Keratinocyte (primary cell): ENCODE measurements around the gene DGCR6L. TPM values are rescaled to one million over a fixed set of nuclear protein-coding genes. Genes with fewer than 3 reads are reported as not detected.

Experiments used
- DNase-seq: peaks from one replicate; pipeline ENCODE4 v3.0.0-alpha.2; 2011; ENCODE audit warnings: low read depth, missing footprints, low spot score
- FAIRE-seq: peaks from 2 replicates; lab custom pipeline; 2011; peaks lifted over from hg19 to GRCh38; lab: Jason Lieb, UNC
- H2AFZ ChIP-seq: 2 replicates; pipeline ENCODE4 v1.6.0; 2012; ENCODE audit warnings: low read length, control low read depth, inconsistent platforms; ENCODE audit not compliant: control insufficient read depth
- H3K27ac ChIP-seq: 2 replicates; pipeline ENCODE4 v1.5.1; 2011; ENCODE audit warnings: low read length; ENCODE audit not compliant: control insufficient read depth, insufficient read depth
- H3K27me3 ChIP-seq: 3 replicates; pipeline ENCODE4 v1.6.0; 2011; ENCODE audit warnings: low read length; ENCODE audit not compliant: control insufficient read depth, insufficient read depth; ENCODE audit errors: extremely low read depth
- H3K36me3 ChIP-seq, 2 experiments: 2 replicates in 1 of 2; 3 replicates in 1 of 2; pipeline ENCODE4 v1.5.1; 2011; ENCODE audit warnings: low read length in 2 of 2, mild to moderate bottlenecking in 1 of 2; ENCODE audit not compliant: control insufficient read depth in 2 of 2, insufficient read depth in 2 of 2; ENCODE audit errors: extremely low read depth in 1 of 2
- H3K4me1 ChIP-seq: 3 replicates; pipeline ENCODE4 v1.5.1; 2011; ENCODE audit warnings: low read length; ENCODE audit not compliant: control insufficient read depth, insufficient read depth; ENCODE audit errors: extremely low read depth
- H3K4me2 ChIP-seq: 3 replicates; pipeline ENCODE4 v1.6.0; 2011; ENCODE audit warnings: low read depth, low read length; ENCODE audit not compliant: control insufficient read depth, insufficient read depth; ENCODE audit errors: extremely low read depth
- H3K4me3 ChIP-seq, 3 experiments: fragments of 200-600 bp in 1 of 3; sonication (generic) in 1 of 3; 2 replicates in 2 of 3; 3 replicates in 1 of 3; pipeline ENCODE4 v1.5.1; 2011 to 2016; ENCODE audit warnings: low read length in 3 of 3, mild to moderate bottlenecking in 3 of 3, control low read depth in 2 of 3, inconsistent platforms in 1 of 3, low read depth in 1 of 3, mixed read lengths in 1 of 3, mixed run types in 1 of 3, moderate library complexity in 1 of 3; ENCODE audit not compliant: control insufficient read depth in 2 of 3, insufficient read depth in 2 of 3; ENCODE audit errors: extremely low read depth in 1 of 3
- H3K79me2 ChIP-seq: 2 replicates; pipeline ENCODE4 v1.6.0; 2012; ENCODE audit warnings: low read length; ENCODE audit not compliant: control insufficient read depth, insufficient read depth
- H3K9ac ChIP-seq: 3 replicates; pipeline ENCODE4 v1.6.0; 2011; ENCODE audit warnings: low read length; ENCODE audit not compliant: control insufficient read depth, insufficient read depth; ENCODE audit errors: extremely low read depth
- H3K9me1 ChIP-seq: 3 replicates; pipeline ENCODE4 v1.6.0; 2011; ENCODE audit warnings: low read length; ENCODE audit not compliant: control insufficient read depth, insufficient read depth; ENCODE audit errors: extremely low read depth
- H3K9me3 ChIP-seq: 2 replicates; pipeline ENCODE4 v1.5.1; 2012; ENCODE audit warnings: low read depth, low read length; ENCODE audit not compliant: control insufficient read depth
- H4K20me1 ChIP-seq: 3 replicates; pipeline ENCODE4 v1.6.0; 2011; ENCODE audit warnings: low read length; ENCODE audit not compliant: control insufficient read depth, insufficient read depth; ENCODE audit errors: extremely low read depth
- CTCF ChIP-seq, 3 experiments: IDR thresholded peaks in 1 of 3; conservative IDR thresholded peaks in 1 of 3; optimal IDR thresholded peaks in 1 of 3; 2 replicates in 2 of 3; 3 replicates in 1 of 3; pipeline versions ENCODE3 to v1.5.1; 2011; ENCODE audit warnings: low read length in 3 of 3, mild to moderate bottlenecking in 3 of 3, moderate library complexity in 2 of 3, control low read depth in 1 of 3, inconsistent platforms in 1 of 3; ENCODE audit not compliant: insufficient read depth in 2 of 3; ENCODE audit errors: extremely low read depth in 1 of 3
- EZH2 ChIP-seq: IDR thresholded peaks from one replicate; pipeline ENCODE4 v1.6.1; 2012; ENCODE audit warnings: inconsistent platforms, mild to moderate bottlenecking, low read length, moderate library complexity
- dilution Hi-C: fragments of 300-500 bp; cut with MboI; formaldehyde crosslinking; loops from one replicate; pipeline ENCODE4 v1.7.0; 2020; ENCODE audit warnings: low sequenced_read_pairs; ENCODE audit not compliant: extremely low pct_ligation_motif_present
- polyA plus RNA-seq, 5 experiments: library from polyadenylated mRNA; depleted of rRNA in 3 of 5; stranded (reverse) in 3 of 5; stranded (forward) in 1 of 5; unstranded in 1 of 5; fragments of >200 nt; gene quantifications; 1 replicate in 1 of 5; 2 replicates in 3 of 5; 3 replicates in 1 of 5; pipeline versions ENCODE4 v1.2.1 to v1.2.3, GENCODE V29; 2011 to 2012; ENCODE audit warnings: missing spikeins in 2 of 5, low read depth in 1 of 5, low replicate concordance in 1 of 5

The DGCR6L gene
- polyA plus RNA-seq, 1 donor (not counting 4 experiments of a cell fraction or from before 2014, with no cell fraction given): 19.2 TPM

GRCh38 chr22:20284471-20285086 lies 35.3 kb downstream of the DGCR6L start:
- dilution Hi-C loops: no loop called here
- Histone ChIP-seq H4K20me1 (no peaks in the 10 kb centered on the region), H2AFZ (no peak overlapping the region), H3K27me3 (no peaks in the 10 kb centered on the region), H3K27ac (no peak overlapping the region), H3K4me1 (no peaks in the 10 kb centered on the region), H3K9me1 (no peaks in the 10 kb centered on the region), H3K36me3 (no peaks in the 10 kb centered on the region), H3K4me2 (no peak overlapping the region), H3K4me3 (no peak overlapping the region), H3K79me2 (no peaks in the 10 kb centered on the region), H3K9ac (no peak overlapping the region), H3K9me3 (no peaks in the 10 kb centered on the region)
- TF ChIP-seq CTCF (optimal IDR thresholded peaks at IDR 0.05 in 1 of 3, IDR thresholded peaks at IDR 0.05 in 1 of 3, conservative IDR thresholded peaks at IDR 0.05 in 1 of 3; ENCODE audit: extremely low read depth in 1 of 3, insufficient read depth in 2 of 3, low read length in 3 of 3) (no peak), EZH2 (no peak)
- FAIRE-seq (no peak), DNase-seq (no peak)

- no peak for FAIRE-seq
- Histone ChIP-seq H3K27me3 (no peaks in the 10 kb centered on the region), H2AFZ (no peak overlapping the region), H3K36me3 (no peaks in the 10 kb centered on the region), H4K20me1 (no peaks in the 10 kb centered on the region), H3K9ac (no peak overlapping the region), H3K27ac (no peak overlapping the region), H3K4me1 (no peaks in the 10 kb centered on the region), H3K4me2 (no peak overlapping the region), H3K4me3 (no peak overlapping the region), H3K9me1 (no peaks in the 10 kb centered on the region), H3K79me2 (no peaks in the 10 kb centered on the region), H3K9me3 (no peaks in the 10 kb centered on the region)
- dilution Hi-C loops: no loop called here
- DNase-seq: no peak
- TF ChIP-seq EZH2 (no peak), CTCF (optimal IDR thresholded peaks at IDR 0.05 in 1 of 3, IDR thresholded peaks at IDR 0.05 in 1 of 3, conservative IDR thresholded peaks at IDR 0.05 in 1 of 3; ENCODE audit: extremely low read depth in 1 of 3, insufficient read depth in 2 of 3, low read length in 3 of 3) (no peak)
Observed at GRCh38 chr22:20283674-20284066, 36.2 kb downstream of the DGCR6L start.
